H9 (cell line): ENCODE measurements around the gene TEKT3. TPM values are rescaled to one million over a fixed set of nuclear protein-coding genes. Genes with fewer than 3 reads are reported as not detected.

Experiments used
- DNase-seq: peaks from one replicate; pipeline ENCODE4 v3.0.0-alpha.2; 2017
- H2AFZ ChIP-seq: one replicate; pipeline ENCODE4 v1.6.1; 2013; ENCODE audit warnings: mild to moderate bottlenecking, low read length, control low read depth, moderate library complexity
- H2AK5ac ChIP-seq: 2 replicates; pipeline ENCODE4 v1.6.1; 2013; ENCODE audit warnings: low read length, control low read depth, mixed read lengths; ENCODE audit not compliant: insufficient read length
- H2BK120ac ChIP-seq: one replicate; pipeline ENCODE4 v1.6.1; 2013; ENCODE audit warnings: low read depth, mild to moderate bottlenecking, low read length, control low read depth, inconsistent platforms; ENCODE audit not compliant: poor library complexity, severe bottlenecking
- H2BK12ac ChIP-seq: 2 replicates; pipeline ENCODE4 v1.6.1; 2013; ENCODE audit warnings: low read length, control low read depth, mixed read lengths, low read depth; ENCODE audit not compliant: insufficient read length
- H2BK15ac ChIP-seq: 2 replicates; pipeline ENCODE4 v1.6.1; 2013; ENCODE audit warnings: low read depth, low read length, control low read depth
- H2BK20ac ChIP-seq: one replicate; pipeline ENCODE4 v1.6.1; 2013; ENCODE audit warnings: low read depth, mild to moderate bottlenecking, low read length, control low read depth, inconsistent platforms; ENCODE audit not compliant: poor library complexity, severe bottlenecking
- H2BK5ac ChIP-seq: 2 replicates; pipeline ENCODE4 v1.6.1; 2013; ENCODE audit warnings: low read length, control low read depth, mixed read lengths; ENCODE audit not compliant: insufficient read length
- H3K14ac ChIP-seq: 2 replicates; pipeline ENCODE4 v1.6.1; 2013; ENCODE audit warnings: low read length, control low read depth; ENCODE audit not compliant: insufficient read depth
- H3K18ac ChIP-seq: 2 replicates; pipeline ENCODE4 v1.6.1; 2013; ENCODE audit warnings: low read depth, mild to moderate bottlenecking, mixed read lengths, low read length, control low read depth; ENCODE audit not compliant: insufficient read length
- H3K23ac ChIP-seq: 2 replicates; pipeline ENCODE4 v1.6.1; 2013; ENCODE audit warnings: low read length, control low read depth, mixed read lengths, low read depth; ENCODE audit not compliant: insufficient read length
- H3K23me2 ChIP-seq: 2 replicates; pipeline ENCODE4 v1.6.1; 2013; ENCODE audit warnings: low read depth, mild to moderate bottlenecking, mixed read lengths, low read length, control low read depth; ENCODE audit not compliant: insufficient read length, poor library complexity, severe bottlenecking
- H3K27ac ChIP-seq: 2 replicates; pipeline ENCODE4 v1.5.1; 2013; ENCODE audit warnings: low read length, control low read depth, mixed read lengths, low read depth; ENCODE audit not compliant: insufficient read length
- H3K27me3 ChIP-seq: 2 replicates; pipeline ENCODE4 v1.6.1; 2013; ENCODE audit warnings: low read length, control low read depth, inconsistent platforms; ENCODE audit not compliant: insufficient read depth
- H3K4ac ChIP-seq: 2 replicates; pipeline ENCODE4 v1.6.1; 2013; ENCODE audit warnings: low read depth, mild to moderate bottlenecking, control low read depth, inconsistent platforms, low read length, moderate library complexity
- H3K4me1 ChIP-seq: 2 replicates; pipeline ENCODE4 v1.6.1; 2013; ENCODE audit warnings: low read length, control low read depth, inconsistent platforms; ENCODE audit not compliant: insufficient read depth
- H3K4me2 ChIP-seq: 2 replicates; pipeline ENCODE4 v1.6.1; 2013; ENCODE audit warnings: low read length, control low read depth, mixed read lengths; ENCODE audit not compliant: insufficient read length, insufficient read depth
- H3K56ac ChIP-seq: 2 replicates; pipeline ENCODE4 v1.6.1; 2013; ENCODE audit warnings: low read depth, mild to moderate bottlenecking, mixed read lengths, low read length, control low read depth; ENCODE audit not compliant: insufficient read length
- H3K79me1 ChIP-seq: 2 replicates; pipeline ENCODE4 v1.6.1; 2013; ENCODE audit warnings: low read depth, mild to moderate bottlenecking, moderate library complexity, low read length, control low read depth, inconsistent platforms; ENCODE audit not compliant: insufficient read depth, poor library complexity, severe bottlenecking
- H3K79me2 ChIP-seq: 2 replicates; pipeline ENCODE4 v1.6.1; 2013; ENCODE audit warnings: low read length, control low read depth, inconsistent platforms; ENCODE audit not compliant: insufficient read depth
- H3K9ac ChIP-seq: 2 replicates; pipeline ENCODE4 v1.6.1; 2013; ENCODE audit warnings: low read length, control low read depth, mixed read lengths; ENCODE audit not compliant: insufficient read length; ENCODE audit errors: extremely low read depth
- H3K9me3 ChIP-seq: one replicate; pipeline ENCODE4 v1.6.1; 2013; ENCODE audit warnings: low read depth, low read length, inconsistent platforms; ENCODE audit not compliant: control insufficient read depth
- H3T11ph ChIP-seq: one replicate; pipeline ENCODE4 v1.6.1; 2013; ENCODE audit warnings: mild to moderate bottlenecking, low read length, control low read depth, inconsistent platforms
- H4K20me1 ChIP-seq: one replicate; pipeline ENCODE4 v1.6.1; 2013; ENCODE audit not compliant: control insufficient read depth, insufficient read length, insufficient read depth
- H4K5ac ChIP-seq: 2 replicates; pipeline ENCODE4 v1.6.1; 2013; ENCODE audit warnings: low read depth, mild to moderate bottlenecking, mixed read lengths, low read length, control low read depth; ENCODE audit not compliant: insufficient read length
- H4K8ac ChIP-seq: replicated peaks from 2 replicates; pipeline ENCODE4 v1.6.1; 2013; ENCODE audit warnings: low read length, control low read depth, mixed read lengths, low read depth; ENCODE audit not compliant: insufficient read length
- H4K91ac ChIP-seq: 2 replicates; pipeline ENCODE4 v1.6.1; 2013; ENCODE audit warnings: low read depth, mild to moderate bottlenecking, moderate library complexity, mixed read lengths, low read length, control low read depth; ENCODE audit not compliant: insufficient read length
- H3K27ac Mint-ChIP-seq, 3 experiments: 2 replicates in 2 of 3; 3 replicates in 1 of 3; pipeline ENCODE4 v1.8.0; 2020 to 2021; ENCODE audit warnings: mixed read lengths in 3 of 3, mild to moderate bottlenecking in 1 of 3, moderate library complexity in 1 of 3
- H3K27me3 Mint-ChIP-seq: 2 replicates; pipeline ENCODE4 v1.8.0; 2021; ENCODE audit warnings: low read depth, mild to moderate bottlenecking, moderate library complexity, mixed read lengths
- H3K36me3 Mint-ChIP-seq, 3 experiments: 2 replicates in 2 of 3; 3 replicates in 1 of 3; pipeline ENCODE4 v1.8.0; 2020 to 2021; ENCODE audit warnings: low read depth in 3 of 3, mixed read lengths in 3 of 3; ENCODE audit not compliant: insufficient read depth in 1 of 3
- H3K4me1 Mint-ChIP-seq, 2 experiments: 2 replicates each; pipeline ENCODE4 v1.8.0; 2020; ENCODE audit warnings: mixed read lengths in 2 of 2
- H3K4me3 Mint-ChIP-seq, 2 experiments: 2 replicates in 1 of 2; 3 replicates in 1 of 2; pipeline ENCODE4 v1.8.0; 2020 to 2021; ENCODE audit warnings: mild to moderate bottlenecking in 2 of 2, mixed read lengths in 2 of 2, moderate library complexity in 1 of 2
- H3K9me3 Mint-ChIP-seq, 2 experiments: 2 replicates in 1 of 2; 3 replicates in 1 of 2; pipeline ENCODE4 v1.8.0; 2020; ENCODE audit warnings: mild to moderate bottlenecking in 2 of 2, mixed read lengths in 2 of 2, moderate library complexity in 1 of 2
- WGBS: extraction: QIAGEN DNeasy Blood & Tissue Kit; methylation state at CpG from one replicate; pipeline ENCODE4 v1.1.7; 2013; ENCODE audit warnings: missing lambda C conversion rate, low lambda C conversion rate, mixed read lengths; ENCODE audit not compliant: insufficient read length; ENCODE audit errors: extremely low coverage; 5-methylcytosine and 5-hydroxymethylcytosine counted together
- total RNA-seq: library from RNA; stranded (reverse); gene quantifications from 2 replicates; pipeline ENCODE4 v1.2.1, GENCODE V29; 2021
- TF ChIP-seq, protein P1 (sequence below): fragments of 200-600 bp; sonication (generic); conservative IDR thresholded peaks from 3 replicates; pipeline ENCODE4 v1.8.0; 2021; ENCODE audit warnings: antibody characterized with exemption, mild to moderate bottlenecking

TEKT3 gene
- total RNA-seq, 1 experiment from 2014 or later, result 0.42 TPM

GRCh38 chr17:15284107-15284506, 57.3 kb downstream of the TEKT3 start:
- Histone ChIP-seq H3K4me1 (no peaks in the 10 kb centered on the region; the same call in 1 of the 2 replicates), H3K18ac (no peak overlapping the region), H2BK120ac (no peak overlapping the region), H2AK5ac (no peak overlapping the region), H3K4me2 (no peak overlapping the region), H3K23ac (no peak overlapping the region), H3K9me3 (no peaks in the 10 kb centered on the region), H4K91ac (no peak overlapping the region), H3K9ac (no peak overlapping the region), H3K27me3 (no peaks in the 10 kb centered on the region), H2BK20ac (no peak overlapping the region), H2AFZ (no peak overlapping the region), H4K8ac (no peak overlapping the region), H3K4ac (no peak overlapping the region), H3K14ac (no peak overlapping the region), H3K79me1 (no peaks in the 10 kb centered on the region), H3K56ac (no peak overlapping the region), H2BK12ac (no peak overlapping the region), H3T11ph (no peak overlapping the region), H3K23me2 (no peaks in the 10 kb centered on the region), H2BK15ac (no peak overlapping the region), H4K20me1 (no peaks in the 10 kb centered on the region), H4K5ac (no peak overlapping the region), H3K79me2 (no peaks in the 10 kb centered on the region), H2BK5ac (no peak overlapping the region), H3K27ac (no peak overlapping the region)
- WGBS, result no CpG with 5 or more reads among the region's 6 CpGs
- Mint-ChIP-seq H3K4me1 (no peaks in the 10 kb centered on the region), H3K36me3 (no peaks in the 10 kb centered on the region), H3K4me3 (no peak overlapping the region), H3K27ac (no peak overlapping the region), H3K9me3 (no peaks in the 10 kb centered on the region), H3K27me3 (peaks cover 16% of the 10 kb centered on the region)
- DNase-seq, result no peak
- TF ChIP-seq, protein P1, sequence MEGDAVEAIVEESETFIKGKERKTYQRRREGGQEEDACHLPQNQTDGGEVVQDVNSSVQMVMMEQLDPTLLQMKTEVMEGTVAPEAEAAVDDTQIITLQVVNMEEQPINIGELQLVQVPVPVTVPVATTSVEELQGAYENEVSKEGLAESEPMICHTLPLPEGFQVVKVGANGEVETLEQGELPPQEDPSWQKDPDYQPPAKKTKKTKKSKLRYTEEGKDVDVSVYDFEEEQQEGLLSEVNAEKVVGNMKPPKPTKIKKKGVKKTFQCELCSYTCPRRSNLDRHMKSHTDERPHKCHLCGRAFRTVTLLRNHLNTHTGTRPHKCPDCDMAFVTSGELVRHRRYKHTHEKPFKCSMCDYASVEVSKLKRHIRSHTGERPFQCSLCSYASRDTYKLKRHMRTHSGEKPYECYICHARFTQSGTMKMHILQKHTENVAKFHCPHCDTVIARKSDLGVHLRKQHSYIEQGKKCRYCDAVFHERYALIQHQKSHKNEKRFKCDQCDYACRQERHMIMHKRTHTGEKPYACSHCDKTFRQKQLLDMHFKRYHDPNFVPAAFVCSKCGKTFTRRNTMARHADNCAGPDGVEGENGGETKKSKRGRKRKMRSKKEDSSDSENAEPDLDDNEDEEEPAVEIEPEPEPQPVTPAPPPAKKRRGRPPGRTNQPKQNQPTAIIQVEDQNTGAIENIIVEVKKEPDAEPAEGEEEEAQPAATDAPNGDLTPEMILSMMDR, result no peak
